Gastroesophageal sphincter (tissue), 4 donors: Measurements from ENCODE around the gene WDR90. TPM values are rescaled to one million over a fixed set of nuclear protein-coding genes. Genes with fewer than 3 reads are reported as not detected.

Experiments
- ATAC-seq: fragments of 150-250 bp; one replicate; pipeline ENCODE4 v1.9.1; 2016; ENCODE audit warnings: mild to moderate bottlenecking, moderate library complexity
- H3K27ac ChIP-seq, 4 donors: fragments of 200-600 bp; sonication (generic) in 3 of 4; 1 replicate in 3 of 4; 2 replicates in 1 of 4; pipeline ENCODE4 v1.5.1; 2016 to 2019
- H3K27me3 ChIP-seq: fragments of 200-600 bp; sonication (generic); one replicate; pipeline ENCODE4 v1.5.1; 2019
- H3K36me3 ChIP-seq, 2 donors: fragments of 200-600 bp; sonication (generic); one replicate each; pipeline ENCODE4 v1.5.1; 2019; ENCODE audit warnings: control low read depth in 1 of 2
- H3K4me1 ChIP-seq, 3 donors: fragments of 200-600 bp; sonication (generic); 1 replicate in 2 of 3; 2 replicates in 1 of 3; pipeline ENCODE4 v1.5.1; 2016 to 2019; ENCODE audit warnings: control low read depth in 2 of 3
- H3K4me3 ChIP-seq, 2 donors: fragments of 200-600 bp; sonication (generic); one replicate each; pipeline ENCODE4 v1.5.1; 2019; ENCODE audit warnings: mild to moderate bottlenecking in 1 of 2, moderate library complexity in 1 of 2
- H3K9me3 ChIP-seq, 3 donors: fragments of 200-600 bp; sonication (generic); one replicate each; pipeline ENCODE4 v1.5.1; 2017 to 2019; ENCODE audit warnings: control low read depth in 2 of 3
- EP300 ChIP-seq: sonication (generic); formaldehyde crosslinking; IDR thresholded peaks from one replicate; pipeline ENCODE4 v1.6.1; 2017; ENCODE audit warnings: antibody characterized with exemption, mild to moderate bottlenecking
- POLR2A ChIP-seq, 2 donors: fragments of 450-650 bp; IDR thresholded peaks; one replicate each; pipeline ENCODE4 v1.6.1; 2017; ENCODE audit warnings: antibody characterized with exemption in 2 of 2, mild to moderate bottlenecking in 2 of 2, moderate library complexity in 1 of 2
- POLR2AphosphoS5 ChIP-seq: sonication (generic); formaldehyde crosslinking; IDR thresholded peaks from one replicate; pipeline ENCODE4 v1.6.1; 2017; ENCODE audit warnings: antibody characterized with exemption
- WGBS, 2 donors: methylation state at CpG; one replicate each; pipeline ENCODE4 v1.1.5; 2018; ENCODE audit warnings: low coverage in 1 of 2; 5-methylcytosine and 5-hydroxymethylcytosine counted together
- total RNA-seq, 4 donors: library from RNA; depleted of rRNA; stranded (reverse); fragments of >200 nt; gene quantifications; one replicate each; pipeline ENCODE4 v1.1.0, GENCODE V29; 2016
- TF ChIP-seq, protein P1 (sequence below), 4 experiments: fragments of 200-600 bp in 2 of 4; fragments of 450-650 bp in 2 of 4; sonication (generic) in 1 of 4; IDR thresholded peaks; one replicate each; pipeline ENCODE4 v1.5.1; 2017 to 2019; ENCODE audit warnings: antibody characterized with exemption in 4 of 4, mild to moderate bottlenecking in 2 of 4, moderate library complexity in 2 of 4

WDR90 gene
- total RNA-seq, 4 donors from 2014 or later = 8.5 to 21.2 (median 16.8) TPM

DNA sequence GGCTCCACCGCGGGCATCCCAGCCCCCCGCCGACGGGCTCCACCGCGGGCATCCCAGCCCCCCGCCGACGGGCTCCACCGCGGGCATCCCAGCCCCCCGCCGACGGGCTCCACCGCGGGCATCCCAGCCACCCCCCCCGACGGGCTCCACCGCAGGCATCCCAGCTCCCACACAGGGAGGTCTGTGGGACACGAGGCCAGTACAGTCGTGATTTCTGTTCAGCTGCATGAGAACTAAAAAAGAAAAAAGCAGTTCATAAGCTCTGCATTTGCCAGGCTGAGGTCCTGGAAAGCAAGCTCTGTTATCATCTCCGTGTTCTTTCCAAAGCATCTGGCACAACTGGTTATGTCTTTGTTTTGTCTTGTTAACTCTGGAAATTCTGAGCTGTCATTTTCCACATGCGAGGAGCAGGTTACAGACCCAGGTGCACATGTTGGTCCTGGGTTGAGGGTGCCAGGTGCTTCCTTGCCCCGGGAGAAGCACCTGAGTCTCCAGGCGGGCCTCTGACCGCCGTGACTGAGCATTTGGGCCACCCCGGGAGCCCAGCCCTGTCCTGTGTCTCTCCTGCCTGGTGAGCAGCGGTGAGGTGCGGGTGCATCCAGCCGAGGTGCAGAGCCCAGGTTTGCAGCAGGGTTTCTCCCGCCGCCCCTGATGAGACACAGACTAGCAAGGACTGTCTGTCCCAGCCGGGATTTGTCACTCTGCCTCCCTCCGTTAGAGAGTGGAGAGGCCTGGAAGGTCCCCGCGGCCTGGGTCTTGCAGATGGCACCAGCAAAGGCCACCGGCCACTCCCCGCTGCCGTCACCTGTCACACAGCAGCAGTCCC is 28.3 kb upstream of the WDR90 start:
- H3K4me3 ChIP-seq = no peak overlapping the region
- no peaks in the 10 kb centered on the region for H3K27me3 ChIP-seq
- ATAC-seq = no peak
- peaks cover 0 to 13% (median 0%) of the 10 kb centered on the region in 3 donors for H3K4me1 ChIP-seq
- H3K36me3 ChIP-seq = peaks cover 0 to 37% of the 10 kb centered on the region in 2 donors
- WGBS, 2 donors = 85 to 88% methylated on average over 2 to 8 of the region's 41 CpGs
- H3K27ac ChIP-seq = no peak overlapping the region
- no peak for TF ChIP-seq EP300
- TF ChIP-seq POLR2A (IDR thresholded peaks at IDR 0.05) = no peak
- TF ChIP-seq, protein P1, sequence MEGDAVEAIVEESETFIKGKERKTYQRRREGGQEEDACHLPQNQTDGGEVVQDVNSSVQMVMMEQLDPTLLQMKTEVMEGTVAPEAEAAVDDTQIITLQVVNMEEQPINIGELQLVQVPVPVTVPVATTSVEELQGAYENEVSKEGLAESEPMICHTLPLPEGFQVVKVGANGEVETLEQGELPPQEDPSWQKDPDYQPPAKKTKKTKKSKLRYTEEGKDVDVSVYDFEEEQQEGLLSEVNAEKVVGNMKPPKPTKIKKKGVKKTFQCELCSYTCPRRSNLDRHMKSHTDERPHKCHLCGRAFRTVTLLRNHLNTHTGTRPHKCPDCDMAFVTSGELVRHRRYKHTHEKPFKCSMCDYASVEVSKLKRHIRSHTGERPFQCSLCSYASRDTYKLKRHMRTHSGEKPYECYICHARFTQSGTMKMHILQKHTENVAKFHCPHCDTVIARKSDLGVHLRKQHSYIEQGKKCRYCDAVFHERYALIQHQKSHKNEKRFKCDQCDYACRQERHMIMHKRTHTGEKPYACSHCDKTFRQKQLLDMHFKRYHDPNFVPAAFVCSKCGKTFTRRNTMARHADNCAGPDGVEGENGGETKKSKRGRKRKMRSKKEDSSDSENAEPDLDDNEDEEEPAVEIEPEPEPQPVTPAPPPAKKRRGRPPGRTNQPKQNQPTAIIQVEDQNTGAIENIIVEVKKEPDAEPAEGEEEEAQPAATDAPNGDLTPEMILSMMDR (IDR thresholded peaks at IDR 0.05) = no peak
- TF ChIP-seq POLR2AphosphoS5 = no peak
- no peaks in the 10 kb centered on the region for H3K9me3 ChIP-seq

DNA sequence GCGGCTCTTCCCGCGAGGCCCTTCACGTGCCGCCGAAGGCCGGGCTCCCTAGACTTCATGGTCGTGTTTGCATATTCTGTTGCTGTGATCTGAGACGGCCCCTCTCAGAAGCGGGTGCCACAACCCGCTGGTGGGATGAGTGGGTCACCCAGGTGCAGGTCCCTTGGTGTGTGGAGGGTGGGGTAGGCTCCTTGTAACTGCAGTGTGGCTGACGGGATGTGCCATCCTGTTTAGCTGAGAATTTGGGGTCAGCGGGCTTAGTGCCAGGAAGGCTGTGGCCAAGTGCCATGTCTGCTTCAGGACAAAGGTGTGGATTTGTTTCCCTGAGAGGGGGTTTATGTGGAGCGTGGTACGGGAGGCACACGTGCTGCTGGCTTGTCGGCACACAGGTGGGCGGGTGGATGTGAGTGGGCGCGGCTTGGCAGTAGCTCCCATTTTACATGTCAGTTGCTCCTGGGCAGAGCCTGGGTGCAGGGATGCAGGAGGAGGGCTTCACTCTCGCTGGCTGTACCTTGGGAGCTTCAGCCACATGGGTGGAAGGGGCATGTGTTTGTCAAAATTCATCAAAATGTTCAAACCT is 27.5 kb upstream of the WDR90 start:
- WGBS, 2 donors = 71 to 80% methylated on average over 1 to 5 of the region's 21 CpGs
- Histone ChIP-seq H3K27me3 (no peaks in the 10 kb centered on the region), H3K4me1 (peaks cover 0 to 13% (median 0%) of the 10 kb centered on the region in 3 donors), H3K9me3 (no peaks in the 10 kb centered on the region), H3K27ac (peak overlapping the region in 3 of 4 donors; percentile 45 to 55 (median 50)), H3K36me3 (peaks cover 0 to 44% of the 10 kb centered on the region in 2 donors), H3K4me3 (no peak overlapping the region)
- no peak for ATAC-seq
- TF ChIP-seq EP300 (no peak), POLR2A (IDR thresholded peaks at IDR 0.05) (no peak), POLR2AphosphoS5 (no peak)
- TF ChIP-seq, protein P1 (IDR thresholded peaks at IDR 0.05) = no peak

DNA sequence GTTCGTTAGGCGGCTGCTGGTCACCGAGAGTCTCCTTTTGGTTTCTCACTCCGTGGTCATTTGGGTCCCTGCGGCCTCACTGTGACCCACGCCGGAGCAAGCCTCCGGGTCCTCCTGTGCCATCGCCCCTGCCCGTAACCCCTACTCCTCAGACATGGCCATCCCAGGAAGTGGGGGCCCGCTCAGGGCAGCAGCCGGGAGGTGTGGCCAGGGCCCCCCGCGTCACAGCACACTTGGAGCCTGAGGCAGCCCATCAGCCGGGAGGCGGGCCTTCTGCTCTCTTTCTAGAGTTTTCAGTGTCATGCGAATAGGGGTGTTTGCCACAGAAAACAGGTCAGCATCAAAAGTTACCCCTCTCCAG is 26.3 kb upstream of the WDR90 start:
- 89 to 100% methylated on average over 3 to 5 of the region's 17 CpGs for WGBS, 2 donors
- Histone ChIP-seq H3K27me3 (no peaks in the 10 kb centered on the region), H3K9me3 (no peaks in the 10 kb centered on the region), H3K36me3 (peaks cover 0 to 44% of the 10 kb centered on the region in 2 donors), H3K4me1 (peaks cover 0 to 13% (median 0%) of the 10 kb centered on the region in 3 donors), H3K27ac (peak overlapping the region in 2 of 4 donors; percentile 50 to 55), H3K4me3 (no peak overlapping the region)
- TF ChIP-seq POLR2AphosphoS5 = no peak
- TF ChIP-seq, protein P1 (IDR thresholded peaks at IDR 0.05) = no peak
- no peak for TF ChIP-seq EP300
- no peak for TF ChIP-seq POLR2A (IDR thresholded peaks at IDR 0.05)
- no peak for ATAC-seq

DNA sequence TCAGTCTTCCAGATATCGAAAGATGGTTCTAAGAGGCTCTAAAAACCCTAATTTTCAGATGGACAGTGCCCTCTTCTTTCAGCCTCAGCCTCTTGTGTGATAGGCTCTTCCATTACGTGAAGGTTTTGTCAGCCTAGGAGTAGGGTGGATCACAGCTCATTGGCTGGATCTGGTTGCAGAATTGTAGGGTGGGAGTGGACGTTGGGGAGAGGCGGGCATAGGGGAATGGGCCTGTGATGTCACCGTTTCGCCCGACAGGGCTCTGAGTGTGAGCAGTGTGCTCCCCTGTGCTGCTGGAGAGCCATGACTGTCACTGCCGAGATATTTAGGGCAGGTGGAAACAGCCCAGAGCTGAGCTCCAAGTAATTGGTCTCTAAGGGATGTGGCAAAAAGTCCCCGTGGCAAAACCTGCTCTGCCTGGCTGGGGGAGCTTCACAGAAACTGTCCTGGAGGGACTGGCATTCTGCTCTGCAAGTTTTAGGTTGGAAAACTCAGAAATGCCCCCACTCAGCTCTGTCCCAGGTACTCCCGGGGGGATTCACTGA is 24.6 kb upstream of the WDR90 start:
- Histone ChIP-seq H3K36me3 (peaks cover 0 to 50% of the 10 kb centered on the region in 2 donors), H3K4me3 (no peak overlapping the region)
- no peak for TF ChIP-seq EP300
- no peak for TF ChIP-seq POLR2AphosphoS5
- TF ChIP-seq POLR2A (IDR thresholded peaks at IDR 0.05) = no peak
- TF ChIP-seq, protein P1 (IDR thresholded peaks at IDR 0.05) = no peak

More for the DNA sequence above, 24.6 kb upstream of the WDR90 start:
- no CpG with 5 or more reads among the region's 10 CpGs for WGBS, 2 donors
- Histone ChIP-seq H3K27ac (no peak overlapping the region), H3K4me1 (peaks cover 0 to 15% (median under 1%) of the 10 kb centered on the region in 3 donors), H3K9me3 (no peaks in the 10 kb centered on the region), H3K27me3 (no peaks in the 10 kb centered on the region)
- no peak for ATAC-seq
